ENCODE measurements around the gene SCNN1A.

GRCh38 chr12:6330999-6331714 is 44.2 kb downstream of the SCNN1A start:
- no peak for TF ChIP-seq CTCF (IDR thresholded peaks at IDR 0.05; ENCODE audit: insufficient read depth, low read length, poor library complexity, severe bottlenecking)
- no peak for TF ChIP-seq EZH2phosphoT487 (conservative IDR thresholded peaks at IDR 0.05; ENCODE audit: low read length)
